A204.1 (cell line): ENCODE results near the gene CACNA1H.
"Not testable (repeated sequence)": the region's sequence is repeated elsewhere in the genome, so short reads cannot be mapped to it uniquely, and the experiment has no call there.

Experiments used
- FAIRE-seq: peaks from 2 replicates; lab custom pipeline; 2012; peaks lifted over from hg19 to GRCh38; lab: Jason Lieb, UNC

Gene CACNA1H

GRCh38 chr16:1213796-1214372, 61.0 kb downstream of the CACNA1H start:
- FAIRE-seq = no peak

DNA sequence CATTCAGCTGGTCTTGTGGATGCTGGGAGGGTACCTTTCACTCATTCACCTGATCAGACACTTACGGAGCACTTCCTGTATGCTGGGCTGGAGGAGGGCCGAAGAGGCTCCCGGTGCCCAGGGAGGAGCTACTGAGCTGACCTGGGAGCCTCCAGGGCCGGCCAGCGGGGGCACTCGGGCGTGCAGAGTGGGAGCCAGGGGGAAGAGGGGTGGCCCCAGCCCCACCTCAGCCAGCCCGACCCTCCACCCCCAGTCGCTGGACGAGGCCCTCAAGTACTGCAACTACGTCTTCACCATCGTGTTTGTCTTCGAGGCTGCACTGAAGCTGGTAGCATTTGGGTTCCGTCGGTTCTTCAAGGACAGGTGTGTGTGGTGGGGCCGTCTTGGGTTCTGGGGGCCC, 61.8 kb downstream of the CACNA1H start:
- no peak for FAIRE-seq

DNA sequence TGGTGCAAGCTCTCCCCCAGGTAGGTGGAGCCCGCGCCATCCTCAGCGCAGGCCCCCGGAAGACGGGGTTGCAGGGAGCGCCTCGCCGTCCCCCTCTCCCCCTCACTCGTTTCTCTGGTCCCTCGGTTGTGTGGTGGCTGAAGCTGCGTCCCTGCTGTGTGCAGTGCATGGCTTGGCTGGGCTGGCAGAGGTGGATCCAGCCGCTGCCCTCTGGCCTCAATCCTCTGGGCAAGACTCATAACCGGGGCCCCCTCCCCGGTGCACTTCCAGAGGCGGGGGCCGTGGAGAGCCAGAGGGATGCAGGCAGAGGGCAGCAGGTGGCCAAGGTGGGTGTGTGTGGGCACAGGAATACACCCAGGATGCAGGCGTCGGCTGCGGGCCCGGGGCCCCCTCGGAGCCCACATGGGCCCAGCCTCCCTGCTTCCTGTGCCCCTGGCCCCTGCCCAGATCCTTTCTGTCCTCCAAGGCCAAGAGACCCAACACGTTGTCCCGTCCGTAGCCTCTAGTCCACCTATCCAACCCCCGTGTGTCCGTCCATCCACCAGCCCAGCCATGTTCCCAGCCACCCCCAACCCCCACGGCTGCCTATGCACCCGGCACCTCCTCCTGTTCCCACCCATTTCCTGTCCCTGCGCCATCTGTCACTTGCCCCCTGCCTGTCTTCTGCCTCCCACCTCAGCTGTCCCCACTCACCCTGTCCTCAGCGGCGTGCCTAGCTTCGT, 62.8 kb downstream of the CACNA1H start:
- FAIRE-seq = no peak

DNA sequence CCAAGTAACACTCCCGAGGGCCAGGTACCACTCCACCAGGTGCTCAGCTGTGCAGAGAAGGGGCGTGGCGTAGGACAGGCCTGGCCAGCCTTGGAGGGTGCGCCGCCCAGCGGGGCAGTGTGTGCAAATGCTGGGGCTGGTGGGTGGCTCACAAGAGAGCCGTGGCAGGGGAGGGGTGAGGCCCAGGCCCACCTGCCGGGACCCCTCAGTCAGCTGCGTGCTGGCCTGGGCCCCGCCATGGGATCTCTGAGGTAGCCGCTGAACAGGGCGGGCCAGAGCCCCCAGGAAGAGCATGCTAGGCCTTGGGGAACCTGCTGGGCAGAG, 63.4 kb downstream of the CACNA1H start:
- no peak for FAIRE-seq

DNA sequence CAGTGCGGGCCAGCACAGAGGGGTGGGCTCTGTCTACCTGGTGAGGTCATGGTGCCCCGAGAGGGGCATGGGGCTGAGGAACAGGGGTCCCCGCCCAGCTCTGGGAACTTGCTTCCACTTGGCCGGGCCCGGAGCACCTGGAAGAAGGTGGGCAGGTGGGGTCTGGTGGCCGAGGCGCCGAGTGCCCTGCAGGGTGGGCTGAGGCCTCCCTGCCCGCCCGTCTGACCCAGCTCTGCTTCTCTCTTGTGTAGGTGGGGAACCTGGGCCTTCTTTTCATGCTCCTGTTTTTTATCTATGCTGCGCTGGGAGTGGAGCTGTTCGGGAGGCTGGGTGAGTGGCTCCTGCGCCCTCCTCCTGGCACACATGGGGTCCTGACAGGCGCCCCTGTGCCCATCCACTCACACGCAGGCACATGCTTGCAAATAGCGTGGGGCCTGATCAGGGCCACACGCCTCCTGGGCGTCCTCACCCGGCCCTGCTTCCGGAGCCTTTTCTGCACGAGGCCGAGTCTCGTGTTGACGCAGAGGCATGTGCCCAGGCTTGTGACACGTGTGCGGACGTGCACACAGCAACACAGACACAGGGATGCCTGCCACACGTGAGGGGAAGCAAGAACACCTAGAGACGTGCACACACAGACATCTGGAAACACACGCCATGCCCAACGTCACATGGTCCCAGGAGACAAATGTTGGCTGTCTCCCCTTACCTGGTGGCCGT, 63.9 kb downstream of the CACNA1H start:
- FAIRE-seq = no peak

DNA sequence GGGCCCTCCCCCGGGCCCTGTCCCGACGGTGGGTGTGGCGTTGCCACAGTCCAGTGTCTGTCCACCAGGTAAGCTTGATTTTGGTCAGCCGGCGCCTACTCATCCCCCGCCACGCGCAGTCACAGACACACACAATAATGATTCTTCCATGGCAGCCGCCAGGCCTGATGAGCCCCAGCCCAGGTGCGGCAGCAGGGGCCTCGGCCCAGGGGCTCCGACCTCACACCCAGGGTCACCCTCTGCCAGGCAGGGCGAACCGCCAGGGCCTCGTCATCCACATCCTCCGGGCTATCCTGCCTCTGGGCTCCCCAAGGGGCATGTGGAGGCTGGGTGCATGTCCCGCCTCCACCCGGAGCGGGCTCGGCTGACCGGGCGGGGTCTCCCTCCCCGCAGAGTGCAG, 64.6 kb downstream of the CACNA1H start:
- FAIRE-seq = no peak

DNA sequence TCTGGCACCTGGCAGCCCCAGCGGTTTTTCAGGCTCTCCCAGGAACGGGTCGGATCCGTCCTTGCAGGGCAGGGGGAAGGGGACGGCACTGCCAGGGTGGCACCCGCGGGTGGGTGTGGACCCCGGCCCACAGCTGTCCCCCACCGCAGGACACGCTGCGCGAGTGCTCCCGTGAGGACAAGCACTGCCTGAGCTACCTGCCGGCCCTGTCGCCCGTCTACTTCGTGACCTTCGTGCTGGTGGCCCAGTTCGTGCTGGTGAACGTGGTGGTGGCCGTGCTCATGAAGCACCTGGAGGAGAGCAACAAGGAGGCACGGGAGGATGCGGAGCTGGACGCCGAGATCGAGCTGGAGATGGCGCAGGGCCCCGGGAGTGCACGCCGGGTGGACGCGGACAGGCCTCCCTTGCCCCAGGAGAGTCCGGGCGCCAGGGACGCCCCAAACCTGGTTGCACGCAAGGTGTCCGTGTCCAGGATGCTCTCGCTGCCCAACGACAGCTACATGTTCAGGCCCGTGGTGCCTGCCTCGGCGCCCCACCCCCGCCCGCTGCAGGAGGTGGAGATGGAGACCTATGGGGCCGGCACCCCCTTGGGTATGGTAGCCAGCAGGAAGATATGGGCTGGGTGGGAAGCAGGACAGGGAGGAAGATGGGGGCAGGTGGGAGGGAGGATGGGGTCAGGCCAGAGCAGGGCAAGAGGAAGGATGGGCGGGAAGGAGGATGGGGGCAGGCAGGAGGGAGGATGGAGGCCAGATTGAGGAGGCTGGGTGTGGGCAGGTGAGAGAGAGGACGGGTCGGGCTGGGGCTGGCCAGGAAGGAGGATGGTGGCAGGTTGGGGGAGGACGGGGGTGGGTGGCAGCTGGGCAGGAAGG, 65.4 kb downstream of the CACNA1H start:
- FAIRE-seq = no peak

DNA sequence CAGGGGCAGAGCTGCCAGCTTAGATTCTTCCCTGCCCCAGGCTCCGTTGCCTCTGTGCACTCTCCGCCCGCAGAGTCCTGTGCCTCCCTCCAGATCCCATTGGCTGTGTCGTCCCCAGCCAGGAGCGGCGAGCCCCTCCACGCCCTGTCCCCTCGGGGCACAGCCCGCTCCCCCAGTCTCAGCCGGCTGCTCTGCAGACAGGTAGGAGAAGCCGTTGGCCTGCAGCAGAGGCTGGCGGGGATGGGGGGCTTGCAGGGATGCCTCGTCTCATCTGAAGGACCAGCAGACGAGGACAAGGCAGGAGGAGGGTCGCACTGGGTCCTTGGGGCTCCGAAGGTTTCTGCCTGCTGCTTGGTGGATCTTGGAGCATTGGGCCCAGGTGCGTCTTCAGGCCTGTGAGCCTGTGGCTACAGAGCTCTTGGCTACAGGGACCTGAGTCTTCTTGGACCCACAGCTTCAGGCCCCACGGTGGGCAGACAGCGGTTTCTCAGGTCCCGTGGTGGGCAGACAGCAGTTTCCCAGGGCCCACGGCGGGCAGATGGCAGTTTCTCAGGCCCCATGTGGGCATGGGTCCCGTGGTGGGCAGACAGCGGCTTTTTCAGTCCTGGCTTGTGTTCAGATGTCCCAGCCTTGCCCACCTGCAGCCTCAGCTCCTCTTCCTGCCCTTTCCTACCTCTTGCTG, 66.2 kb downstream of the CACNA1H start:
- FAIRE-seq = no peak

- no peak for FAIRE-seq
Measured at GRCh38 chr16:1220098-1220728, 67.3 kb downstream of the CACNA1H start.

GRCh38 chr16:1220841-1221627, 68.1 kb downstream of the CACNA1H start:
- no peak for FAIRE-seq

DNA sequence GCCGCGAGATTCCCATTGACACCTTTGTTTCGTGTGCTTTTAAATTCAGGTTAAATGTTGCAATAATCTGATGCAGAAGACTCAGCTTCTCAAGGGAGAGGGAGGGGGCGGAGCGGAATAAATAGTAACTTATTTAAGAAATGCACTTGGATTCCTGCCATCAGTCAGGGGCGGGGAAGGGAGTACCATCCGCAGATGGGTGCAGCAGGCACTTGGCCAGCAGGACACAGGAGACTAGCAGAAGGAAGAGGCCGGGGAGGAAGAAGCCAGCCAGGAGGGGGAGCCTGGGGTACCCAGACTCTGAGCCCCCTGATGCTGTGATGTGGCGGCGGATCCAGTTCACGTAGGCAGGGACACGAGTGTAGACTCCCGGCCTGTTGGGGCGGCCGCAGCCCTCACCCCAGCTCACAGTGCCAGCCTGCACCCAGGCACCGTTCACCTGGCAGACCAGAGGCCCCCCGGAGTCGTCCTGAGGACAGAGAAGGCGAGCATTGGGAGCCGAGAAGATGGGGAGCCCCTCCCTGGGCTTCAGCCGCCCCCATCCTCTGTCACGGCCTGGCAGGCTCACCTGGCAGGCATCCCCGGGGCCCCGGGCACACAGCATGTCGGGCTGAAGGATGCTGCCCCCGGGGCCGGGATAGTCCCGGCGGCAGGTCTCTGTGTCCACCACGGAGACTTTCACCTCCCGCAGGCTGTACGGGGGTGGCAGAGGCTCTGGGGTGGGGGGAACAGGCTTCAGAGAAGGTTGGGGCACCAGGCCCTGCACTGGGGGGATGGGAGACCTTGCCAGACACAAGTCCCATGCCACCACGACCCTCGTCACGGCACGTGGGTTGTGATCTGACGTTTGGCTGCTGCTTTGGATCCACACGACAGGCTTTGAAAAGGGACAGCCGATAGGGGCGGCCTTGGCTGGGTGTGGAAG, 69.0 kb downstream of the CACNA1H start:
- FAIRE-seq = no peak

- no peak for FAIRE-seq
Measured at GRCh38 chr16:1222553-1223354, 69.8 kb downstream of the CACNA1H start.

DNA sequence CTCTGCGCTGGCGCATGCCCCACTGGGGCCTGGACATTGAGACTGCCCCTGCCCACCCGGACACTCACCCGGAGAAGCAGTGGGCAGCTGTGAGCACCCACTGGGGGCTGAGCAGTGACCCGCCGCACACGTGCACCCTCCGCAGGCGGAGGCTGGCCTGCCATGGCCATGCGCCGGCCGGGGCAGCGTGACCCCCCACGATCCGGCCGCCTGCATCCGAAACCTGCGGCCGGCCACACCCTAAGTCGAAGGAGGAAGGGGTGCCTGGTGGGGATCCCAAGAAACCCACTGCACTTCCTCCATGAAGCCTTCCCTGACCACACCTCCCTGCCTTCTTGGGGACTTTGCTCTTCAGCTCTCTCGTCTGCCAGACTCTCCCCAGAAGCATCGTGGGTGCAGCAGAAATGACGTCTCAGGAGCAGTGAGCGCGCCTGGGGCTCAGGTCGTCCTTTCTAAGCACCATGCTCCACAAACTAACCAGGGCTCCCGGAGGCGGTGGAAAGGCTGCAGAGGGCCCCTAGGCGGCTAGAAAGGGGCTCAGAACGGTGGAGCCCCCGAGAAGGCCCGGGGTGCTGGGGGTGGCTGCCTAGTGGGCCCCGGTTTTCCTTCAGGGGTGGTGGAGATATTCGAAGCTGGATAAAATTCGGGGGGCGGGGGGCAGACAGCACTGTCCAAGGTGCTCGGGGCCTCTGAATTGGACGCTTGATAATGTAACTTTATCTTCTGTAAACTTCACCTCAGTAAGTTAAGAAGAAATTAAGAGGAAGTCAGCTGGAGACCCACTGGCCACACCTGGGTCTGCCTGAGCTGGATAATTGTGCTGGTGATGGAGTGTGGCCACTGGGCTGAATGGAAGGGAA, 70.7 kb downstream of the CACNA1H start:
- FAIRE-seq = no peak

GRCh38 chr16:1224558-1224957, 71.7 kb downstream of the CACNA1H start:
- no peak for FAIRE-seq

DNA sequence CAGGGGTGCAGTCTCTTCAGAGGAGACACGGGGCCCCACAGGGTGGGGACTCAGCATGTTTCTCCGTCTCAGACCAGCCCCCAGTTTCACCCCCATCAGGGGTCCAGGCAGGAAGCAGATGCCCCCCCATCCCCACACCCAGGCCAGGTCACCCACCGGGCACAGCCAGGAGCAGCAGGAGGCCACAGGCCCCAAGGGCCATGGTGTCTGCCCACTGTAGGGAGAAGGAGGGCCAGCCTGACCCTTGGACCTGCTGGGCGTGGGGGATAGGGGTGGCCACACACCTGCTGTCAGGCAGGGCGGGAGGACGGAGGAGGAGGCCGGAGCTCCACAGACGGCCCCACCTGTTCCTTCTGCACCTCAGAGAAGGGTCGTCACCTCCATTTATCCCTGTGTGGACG, 72.1 kb downstream of the CACNA1H start, which contains the start of gene TPSG1:
Gene TPSG1, minus strand, starts transcription at position 218 of the 401 bp plus-strand sequence. Its CDS starts 16 bp downstream, at position 202.
- no peak for FAIRE-seq

GRCh38 chr16:1225728-1226311, 72.9 kb downstream of the CACNA1H start:
- FAIRE-seq = not testable (repeated sequence)

DNA sequence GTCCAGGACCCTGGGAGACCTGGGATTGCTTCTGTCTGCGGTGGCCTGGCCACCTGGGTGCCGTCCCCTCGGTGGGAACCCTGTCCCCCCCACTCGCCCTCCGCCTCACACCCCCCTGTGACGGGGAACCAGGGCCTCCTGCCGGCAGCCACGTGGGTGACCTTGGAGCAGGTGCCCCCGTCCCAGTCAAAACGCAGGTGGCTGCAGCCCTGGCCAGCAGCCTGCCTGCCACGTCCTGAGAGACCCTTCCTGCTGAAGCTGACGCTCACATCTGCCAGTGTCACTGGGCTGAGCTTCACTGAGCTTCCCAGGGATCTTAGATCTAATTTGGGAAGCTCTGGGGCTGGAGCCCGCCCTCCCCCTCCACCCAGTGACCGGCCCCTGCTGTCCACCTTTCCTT, 73.8 kb downstream of the CACNA1H start:
- not testable (repeated sequence) for FAIRE-seq
